A549 treated with DMSO at 1 μM for 4 hours (cell line): ENCODE data around the gene EPB41L1. TPM values are rescaled to one million over a fixed set of nuclear protein-coding genes. Genes with fewer than 3 reads are reported as not detected.

Experiments
- total RNA-seq: library from RNA; stranded (reverse); fragments of 200-300 nt; extraction: Qiagen RNA extraction; gene quantifications from 5 replicates; pipeline ENCODE4 v1.2.3, GENCODE V29; 2022; ENCODE audit warnings: low read depth

Gene EPB41L1
- 50.6 to 72.5 TPM (median 67.3 TPM) in 5 replicates for total RNA-seq

GRCh38 chr20:36154700-36155628, at the start of gene EPB41L1:
Gene EPB41L1, plus strand, starts transcription at chr20:36154740. Its CDS starts 19,038 bp downstream, at chr20:36173778.

DNA sequence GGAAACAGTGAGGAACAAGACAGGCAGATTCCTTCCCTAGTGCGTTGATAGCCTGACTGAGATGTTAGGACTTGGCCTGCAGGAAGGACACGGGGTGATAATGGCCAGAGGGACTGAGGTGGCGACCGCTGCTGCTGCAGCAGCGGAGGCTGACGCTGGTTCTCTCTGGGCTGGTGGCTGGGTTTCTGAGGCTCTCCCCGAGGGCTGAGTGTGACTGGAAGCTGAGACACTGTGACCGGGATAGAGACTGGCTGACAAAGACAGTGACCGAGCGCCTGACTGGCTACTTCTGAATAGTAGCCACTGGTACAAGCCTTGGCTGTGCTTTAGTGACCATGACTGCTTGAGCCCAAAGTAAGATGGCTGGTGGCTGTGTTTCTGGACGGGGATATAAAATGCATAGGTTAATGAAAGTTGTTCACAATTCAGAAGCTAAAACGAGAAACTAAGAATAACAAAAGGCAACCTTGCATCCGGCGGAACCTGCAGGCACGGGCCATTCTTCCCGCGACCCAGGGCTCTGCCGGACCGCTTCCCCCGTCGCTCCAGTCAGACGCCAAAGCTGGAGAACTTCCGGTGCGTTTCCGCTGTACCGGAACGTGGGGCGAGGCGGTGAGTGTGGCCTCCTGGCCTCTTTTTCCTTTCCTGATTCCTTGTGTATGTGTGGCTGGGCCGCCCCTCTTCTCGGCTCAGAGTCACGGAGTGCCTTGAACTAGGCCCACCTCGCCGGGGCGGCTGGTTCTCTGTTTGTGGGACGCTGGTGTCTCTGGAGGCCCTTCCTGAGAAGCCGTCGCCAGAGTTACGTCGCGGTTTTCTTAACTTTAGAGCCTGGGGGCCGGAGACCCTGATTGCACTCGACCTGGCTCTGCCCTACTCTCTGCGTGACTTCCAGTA, 81.6 kb downstream of the EPB41L1 start, which contains the start of gene AAR2:
AAR2 (plus strand) TSS at position 587 of the 894 bp plus-strand sequence. CDS start 3,391 bp downstream, outside the sequence.

Other genes starting within 250 kb of the EPB41L1 start
- 73.4 to 91.3 TPM (median 82.7 TPM) in 5 replicates for gene SCAND1, start 200.2 kb upstream of the EPB41L1 start, total RNA-seq
- 5.0 to 6.8 TPM (median 6.3 TPM) in 5 replicates for gene CNBD2, start 186.2 kb upstream of the EPB41L1 start, total RNA-seq
- gene AAR2, start 81.7 kb downstream of the EPB41L1 start, total RNA-seq: 41.6 to 46.0 TPM (median 44.8 TPM) in 5 replicates
- gene DLGAP4, start 151.6 kb downstream of the EPB41L1 start, total RNA-seq: 57.4 to 76.3 TPM (median 72.7 TPM) in 5 replicates